ENCODE results near the gene EXOC3L4.

Gene EXOC3L4

DNA sequence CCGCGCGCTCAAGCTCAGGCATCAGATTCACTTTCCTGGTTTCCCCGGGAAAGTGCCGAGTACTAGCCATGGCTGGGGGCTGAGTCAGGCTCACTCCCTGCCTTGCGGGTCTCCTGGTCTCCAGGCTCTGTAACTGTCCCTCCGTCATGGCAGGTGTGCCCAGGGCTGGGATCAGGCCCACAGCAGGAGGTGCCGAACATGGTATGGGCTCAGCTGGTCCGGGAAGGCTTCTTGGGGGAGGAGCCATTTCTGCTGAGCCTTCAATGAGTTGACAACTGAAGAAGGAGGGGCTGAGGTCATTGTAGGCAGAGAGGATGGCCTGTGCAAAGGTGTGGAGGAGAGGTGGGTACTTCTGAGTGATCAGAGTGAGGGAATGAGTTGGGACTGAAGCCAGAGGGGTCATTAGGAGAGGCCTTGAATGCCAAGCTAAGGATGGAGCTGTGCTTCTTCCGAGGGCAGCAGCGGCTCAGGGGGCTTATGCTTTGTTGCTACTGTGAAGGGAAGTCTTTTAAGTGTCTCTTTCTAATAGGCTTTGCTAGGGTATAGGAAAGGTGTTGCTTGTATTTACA is 769 bp downstream of the EXOC3L4 start:
- TF ChIP-seq, protein P1, sequence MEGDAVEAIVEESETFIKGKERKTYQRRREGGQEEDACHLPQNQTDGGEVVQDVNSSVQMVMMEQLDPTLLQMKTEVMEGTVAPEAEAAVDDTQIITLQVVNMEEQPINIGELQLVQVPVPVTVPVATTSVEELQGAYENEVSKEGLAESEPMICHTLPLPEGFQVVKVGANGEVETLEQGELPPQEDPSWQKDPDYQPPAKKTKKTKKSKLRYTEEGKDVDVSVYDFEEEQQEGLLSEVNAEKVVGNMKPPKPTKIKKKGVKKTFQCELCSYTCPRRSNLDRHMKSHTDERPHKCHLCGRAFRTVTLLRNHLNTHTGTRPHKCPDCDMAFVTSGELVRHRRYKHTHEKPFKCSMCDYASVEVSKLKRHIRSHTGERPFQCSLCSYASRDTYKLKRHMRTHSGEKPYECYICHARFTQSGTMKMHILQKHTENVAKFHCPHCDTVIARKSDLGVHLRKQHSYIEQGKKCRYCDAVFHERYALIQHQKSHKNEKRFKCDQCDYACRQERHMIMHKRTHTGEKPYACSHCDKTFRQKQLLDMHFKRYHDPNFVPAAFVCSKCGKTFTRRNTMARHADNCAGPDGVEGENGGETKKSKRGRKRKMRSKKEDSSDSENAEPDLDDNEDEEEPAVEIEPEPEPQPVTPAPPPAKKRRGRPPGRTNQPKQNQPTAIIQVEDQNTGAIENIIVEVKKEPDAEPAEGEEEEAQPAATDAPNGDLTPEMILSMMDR (IDR thresholded peaks at IDR 0.05; ENCODE audit: extremely low read depth, missing control alignments): no peak
- DNase-seq (ENCODE audit: low spot score): no peak

DNA sequence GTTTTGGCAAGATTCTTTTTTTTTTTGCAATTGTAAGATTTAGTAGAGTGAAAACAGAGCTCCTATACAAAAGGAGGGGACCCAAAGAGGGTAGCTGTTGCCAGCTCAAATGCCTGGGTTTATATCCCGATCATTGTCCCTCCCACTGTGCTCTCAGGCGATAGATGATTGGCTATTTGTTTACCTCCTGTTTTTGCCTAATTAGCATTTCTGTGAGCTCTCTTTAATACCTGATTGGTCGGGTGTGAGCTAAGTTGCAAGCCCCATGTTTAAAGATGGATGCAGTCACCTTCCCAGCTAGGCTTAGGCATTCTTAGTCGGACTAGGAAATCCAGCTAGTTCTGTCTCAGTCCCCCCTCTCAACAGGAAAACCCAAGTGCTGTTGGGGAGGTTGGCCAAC is 1.9 kb downstream of the EXOC3L4 start:
- DNase-seq (ENCODE audit: low spot score): no peak
- TF ChIP-seq, protein P1 (IDR thresholded peaks at IDR 0.05; ENCODE audit: extremely low read depth, missing control alignments): no peak

DNA sequence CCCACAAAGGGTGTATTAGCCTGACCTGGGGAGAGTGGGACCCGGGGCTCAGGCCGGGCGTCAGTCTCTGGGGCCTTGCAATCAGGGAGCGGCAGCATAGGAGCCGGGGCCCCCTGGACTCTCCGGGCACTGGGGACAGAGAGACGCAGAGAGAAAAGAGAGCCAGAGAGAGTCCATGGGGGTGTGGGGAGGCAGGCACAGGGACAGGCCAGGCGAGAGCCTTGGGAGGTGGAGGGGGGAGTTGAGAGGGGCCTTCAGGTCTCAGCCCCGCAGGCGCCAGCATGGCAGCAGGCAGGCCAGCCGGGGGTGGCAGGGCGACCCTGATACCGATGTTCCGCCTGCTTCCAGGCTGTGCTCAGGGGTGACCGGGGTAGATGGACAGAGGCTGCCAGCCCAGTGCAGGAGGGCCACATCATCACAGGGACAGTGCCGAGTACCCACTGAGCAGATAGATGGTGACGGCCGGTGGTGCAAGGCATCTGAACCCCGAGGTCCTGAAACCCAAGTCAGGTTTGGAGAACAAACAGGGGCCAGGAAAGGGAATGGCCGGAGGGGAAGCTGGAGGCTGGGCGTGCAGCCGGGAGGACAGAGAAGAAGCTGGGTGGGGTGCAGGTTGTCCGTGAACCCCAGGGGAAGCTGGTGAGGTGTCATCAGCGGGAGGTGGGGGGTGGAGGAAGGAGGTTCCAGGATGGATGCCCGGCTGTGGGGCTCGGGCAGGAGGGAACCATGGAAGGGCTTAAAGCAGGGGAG is 2.9 kb downstream of the EXOC3L4 start:
- TF ChIP-seq, protein P1 (IDR thresholded peaks at IDR 0.05; ENCODE audit: extremely low read depth, missing control alignments): no peak
- no peak for DNase-seq (ENCODE audit: low spot score)

DNA sequence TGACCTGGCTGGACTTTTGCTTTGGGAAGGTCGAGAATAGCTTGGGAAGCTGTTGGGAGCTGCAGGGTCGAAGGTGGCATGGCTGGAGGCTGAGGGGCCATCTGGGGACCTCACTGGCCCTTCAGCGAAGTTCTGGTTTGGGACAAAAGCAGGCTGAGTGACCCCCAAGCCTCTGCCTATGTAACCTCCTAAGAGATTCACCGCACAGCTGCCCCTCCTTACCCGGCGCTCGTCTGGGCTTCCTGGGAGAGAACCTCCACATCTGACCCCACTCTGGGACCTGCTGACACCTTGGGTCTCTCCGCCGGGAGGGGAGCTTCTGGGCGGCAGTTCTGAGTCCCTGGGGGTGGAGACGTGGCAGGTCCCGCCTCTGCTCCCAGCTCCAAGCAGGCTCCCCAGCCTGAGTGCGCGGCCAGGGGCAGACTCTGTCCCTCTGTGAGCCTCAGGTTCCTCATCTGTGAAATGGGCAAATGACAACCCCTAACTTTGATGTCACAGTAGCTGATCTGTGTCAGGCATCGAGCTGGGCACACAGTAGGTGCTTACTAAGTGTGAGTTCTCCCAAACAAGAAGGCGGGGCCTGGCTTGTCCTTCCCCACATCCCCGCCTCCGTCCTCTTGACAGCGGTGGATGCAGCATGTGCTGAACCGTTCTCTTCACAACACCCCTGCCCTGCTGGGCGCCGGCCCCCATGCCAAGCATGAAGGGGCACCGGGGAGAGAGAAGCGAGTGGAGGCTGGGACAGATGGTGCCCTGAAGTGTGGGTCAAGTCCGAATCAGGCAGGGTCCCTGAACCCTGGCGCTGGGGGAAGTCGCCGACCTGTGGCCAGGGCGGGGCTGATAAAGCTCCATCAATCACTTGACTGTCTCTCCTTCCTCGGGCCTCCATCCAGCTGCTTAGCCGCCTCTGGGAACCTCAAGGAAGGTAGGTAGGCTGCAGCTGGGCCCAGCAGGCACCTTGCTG is 3.8 kb downstream of the EXOC3L4 start:
- TF ChIP-seq, protein P1 (IDR thresholded peaks at IDR 0.05; ENCODE audit: extremely low read depth, missing control alignments): no peak
- no peak for DNase-seq (ENCODE audit: low spot score)

DNA sequence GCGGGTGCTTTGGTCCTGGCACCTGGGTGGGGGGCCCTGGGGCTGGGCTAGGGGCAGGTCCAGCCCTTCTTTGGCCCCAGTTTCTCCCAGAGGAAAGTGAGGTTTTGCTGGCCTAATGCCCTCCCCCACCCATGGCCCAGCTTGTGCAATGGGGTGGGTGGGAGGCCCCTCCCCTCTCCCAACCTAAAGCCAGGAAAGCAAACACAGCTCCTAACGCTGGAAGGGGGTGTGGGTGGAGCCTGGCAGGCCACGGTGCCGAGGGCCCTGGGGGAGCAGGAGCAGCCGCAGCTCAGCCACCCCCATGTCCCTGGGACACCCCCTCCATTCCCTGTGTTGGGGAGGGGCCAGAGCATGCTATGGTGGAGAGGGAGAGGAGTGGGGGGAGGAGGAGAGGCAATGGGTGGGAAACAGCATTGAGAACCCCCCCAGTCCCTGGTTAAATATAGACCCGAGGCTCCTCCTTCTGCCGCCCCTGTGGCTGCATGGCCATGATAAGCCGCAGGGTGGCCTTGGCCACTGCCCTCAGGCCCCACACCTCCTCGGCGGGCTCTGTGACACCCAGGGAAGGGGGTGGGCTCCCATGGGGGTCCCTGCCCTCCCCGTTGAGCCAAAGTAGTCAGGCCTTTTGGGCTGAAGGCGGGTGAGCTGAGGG is 4.7 kb downstream of the EXOC3L4 start:
- TF ChIP-seq, protein P1 (IDR thresholded peaks at IDR 0.05; ENCODE audit: extremely low read depth, missing control alignments): no peak
- no peak for DNase-seq (ENCODE audit: low spot score)

DNA sequence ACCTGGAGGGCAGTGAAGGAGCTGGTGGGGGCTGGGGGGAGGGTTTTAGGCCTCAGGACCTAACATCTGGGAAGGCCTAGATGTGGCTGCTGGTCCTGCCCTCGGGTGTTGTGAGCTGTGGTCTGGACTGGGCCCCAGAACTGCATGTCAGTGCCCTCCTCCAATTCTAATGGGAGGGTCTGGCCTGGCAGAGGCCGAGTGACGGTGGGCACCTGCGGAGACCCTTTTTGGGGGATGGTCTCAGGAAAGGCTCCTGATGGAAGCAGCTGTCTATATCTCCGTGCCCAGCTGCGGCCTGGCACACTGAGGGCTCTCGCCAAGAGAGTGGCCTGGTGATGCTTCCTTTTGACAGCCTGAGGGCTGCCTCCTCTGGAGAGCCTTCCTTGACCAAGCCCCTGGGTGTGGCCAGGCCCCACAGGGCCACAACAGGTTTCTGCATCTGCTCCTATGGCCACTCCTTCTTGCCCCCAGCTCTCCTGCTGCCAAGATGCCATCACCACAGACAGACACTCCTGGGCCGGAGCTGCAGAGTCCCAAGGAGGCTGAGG is 5.3 kb downstream of the EXOC3L4 start:
- no peak for DNase-seq (ENCODE audit: low spot score)
- TF ChIP-seq, protein P1 (IDR thresholded peaks at IDR 0.05; ENCODE audit: extremely low read depth, missing control alignments): no peak
